Neuronal stem cell (in vitro differentiated cells): Measurements from ENCODE around the gene DOK3.
A peak's percentile ranks its signal among the peaks of the same experiment; 100 is the strongest.

Experiments used
- DNase-seq: peaks from one replicate; pipeline ENCODE4 v3.0.0-alpha.2; 2013; ENCODE audit warnings: low spot score
- H2AFZ ChIP-seq: one replicate; pipeline ENCODE4 v1.6.1; 2013; ENCODE audit warnings: mild to moderate bottlenecking, low read length, inconsistent platforms
- H2AK5ac ChIP-seq: 2 replicates; pipeline ENCODE4 v1.6.1; 2013; ENCODE audit warnings: low read depth, mild to moderate bottlenecking, inconsistent platforms, low read length, moderate library complexity, mixed read lengths
- H2BK120ac ChIP-seq: 2 replicates; pipeline ENCODE4 v1.6.1; 2013; ENCODE audit warnings: low read depth, mild to moderate bottlenecking, inconsistent platforms, low read length, moderate library complexity, mixed read lengths
- H2BK12ac ChIP-seq: one replicate; pipeline ENCODE4 v1.6.1; 2013; ENCODE audit warnings: low read length, inconsistent platforms
- H2BK15ac ChIP-seq: 2 replicates; pipeline ENCODE4 v1.6.1; 2013; ENCODE audit warnings: mild to moderate bottlenecking, low read length, inconsistent platforms, mixed read lengths
- H2BK5ac ChIP-seq: one replicate; pipeline ENCODE4 v1.6.1; 2013; ENCODE audit warnings: inconsistent platforms, mild to moderate bottlenecking, low read length, moderate library complexity
- H3K14ac ChIP-seq: one replicate; pipeline ENCODE4 v1.6.1; 2013; ENCODE audit warnings: low read length, inconsistent platforms
- H3K18ac ChIP-seq: 2 replicates; pipeline ENCODE4 v1.6.1; 2013; ENCODE audit warnings: low read length, inconsistent platforms
- H3K23ac ChIP-seq: 2 replicates; pipeline ENCODE4 v1.6.1; 2013; ENCODE audit warnings: low read depth, mild to moderate bottlenecking, mixed read lengths, low read length, inconsistent platforms; ENCODE audit not compliant: poor library complexity
- H3K27ac ChIP-seq: replicated peaks from 3 replicates; pipeline ENCODE4 v1.5.1; 2013; ENCODE audit warnings: low read length, inconsistent platforms
- H3K27me3 ChIP-seq, 3 experiments: 2 replicates each; pipeline ENCODE4 v1.6.1; 2013; ENCODE audit warnings: low read length in 3 of 3, mild to moderate bottlenecking in 2 of 3, inconsistent platforms in 1 of 3, low read depth in 1 of 3, mixed read lengths in 1 of 3, moderate library complexity in 1 of 3; ENCODE audit not compliant: control insufficient read depth in 3 of 3, insufficient read depth in 3 of 3
- H3K36me3 ChIP-seq, 2 donors: replicated peaks in 1 of 2; 2 replicates each; pipeline ENCODE4 v1.6.1; 2013; ENCODE audit warnings: low read length in 2 of 2; ENCODE audit not compliant: control insufficient read depth in 2 of 2, insufficient read depth in 2 of 2
- H3K4ac ChIP-seq: 2 replicates; pipeline ENCODE4 v1.6.1; 2013; ENCODE audit warnings: inconsistent platforms, mild to moderate bottlenecking, low read length, moderate library complexity
- H3K4me1 ChIP-seq, 2 donors: 1 replicate in 1 of 2; 2 replicates in 1 of 2; pipeline ENCODE4 v1.6.1; 2013; ENCODE audit warnings: low read length in 2 of 2, low read depth in 1 of 2; ENCODE audit not compliant: control insufficient read depth in 2 of 2, insufficient read depth in 1 of 2
- H3K4me2 ChIP-seq: one replicate; pipeline ENCODE4 v1.6.1; 2013; ENCODE audit warnings: mild to moderate bottlenecking, low read length, inconsistent platforms; ENCODE audit not compliant: insufficient read depth, poor library complexity, severe bottlenecking
- H3K4me3 ChIP-seq, 2 donors: 2 replicates each; pipeline ENCODE4 v1.5.1; 2013; ENCODE audit warnings: low read length in 2 of 2, mild to moderate bottlenecking in 2 of 2, inconsistent platforms in 1 of 2, moderate library complexity in 1 of 2
- H3K79me1 ChIP-seq: one replicate; pipeline ENCODE4 v1.6.1; 2013; ENCODE audit warnings: low read depth, mild to moderate bottlenecking, inconsistent platforms, low read length, moderate library complexity
- H3K9ac ChIP-seq: one replicate; pipeline ENCODE4 v1.6.1; 2013; ENCODE audit warnings: mild to moderate bottlenecking, low read depth, low read length, inconsistent platforms; ENCODE audit not compliant: poor library complexity
- H3K9me3 ChIP-seq, 2 donors: replicated peaks in 1 of 2; 2 replicates each; pipeline versions ENCODE3 to v1.6.1; 2013; ENCODE audit warnings: low read length in 2 of 2, mild to moderate bottlenecking in 2 of 2, inconsistent platforms in 1 of 2, low read depth in 1 of 2, mixed read lengths in 1 of 2, moderate library complexity in 1 of 2; ENCODE audit not compliant: control insufficient read depth in 2 of 2, insufficient read depth in 1 of 2
- H4K8ac ChIP-seq: one replicate; pipeline ENCODE4 v1.6.1; 2013; ENCODE audit warnings: low read depth, mild to moderate bottlenecking, inconsistent platforms, low read length, moderate library complexity
- H4K91ac ChIP-seq: one replicate; pipeline ENCODE4 v1.6.1; 2013; ENCODE audit warnings: low read length, low read depth, mild to moderate bottlenecking, inconsistent platforms; ENCODE audit not compliant: poor library complexity
- WGBS, 2 donors: extraction: QIAGEN DNeasy Blood & Tissue Kit; methylation state at CpG; one replicate each; pipeline ENCODE4 v1.1.7; 2013; ENCODE audit warnings: missing lambda C conversion rate in 2 of 2, mixed read lengths in 1 of 2; ENCODE audit not compliant: insufficient read length in 2 of 2, insufficient replicate concordance in 1 of 2; ENCODE audit errors: extremely low coverage in 2 of 2; 5-methylcytosine and 5-hydroxymethylcytosine counted together

Gene DOK3

DNA sequence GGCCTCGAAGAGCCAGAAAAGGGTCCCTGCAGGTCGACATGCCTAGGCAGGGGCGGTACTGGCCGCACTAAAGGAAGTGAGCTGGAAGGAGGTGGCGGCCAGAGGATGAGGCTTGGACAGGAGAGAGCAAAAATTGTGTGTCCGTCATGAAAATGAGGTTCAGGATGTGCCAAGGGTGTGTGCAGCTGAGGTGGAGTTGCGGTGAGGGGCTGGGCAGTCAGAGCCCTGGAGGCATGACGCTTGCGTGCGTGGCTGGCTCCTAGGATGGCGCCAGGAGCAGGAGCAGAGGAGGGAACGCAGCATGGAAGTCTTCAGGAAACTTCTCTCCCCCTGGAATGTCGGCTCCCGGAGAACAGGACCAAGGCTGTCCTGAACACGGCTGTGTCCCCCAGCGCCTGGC, 6.7 kb downstream of the DOK3 start:
- H2AK5ac ChIP-seq, result no peak overlapping the region
- no peak overlapping the region for H3K27ac ChIP-seq
- H4K91ac ChIP-seq, result no peak overlapping the region
- H3K4me2 ChIP-seq, result no peak overlapping the region
- no peak overlapping the region for H4K8ac ChIP-seq
- WGBS, 2 donors, result no CpG with 5 or more reads among the region's 16 CpGs
- H3K9ac ChIP-seq, result no peak overlapping the region
- no peak for DNase-seq
- no peak overlapping the region for H2BK12ac ChIP-seq
- no peak overlapping the region for H3K14ac ChIP-seq
- H3K36me3 ChIP-seq, result peaks cover 0 to 2% of the 10 kb centered on the region in 2 donors
- peak overlapping the region; percentile 34 for H3K23ac ChIP-seq
- H3K79me1 ChIP-seq, result peaks cover 3% of the 10 kb centered on the region
- H2BK5ac ChIP-seq, result no peak overlapping the region
- no peaks in the 10 kb centered on the region for H3K9me3 ChIP-seq
- peaks cover 20 to 32% of the 10 kb centered on the region in 2 donors for H3K4me1 ChIP-seq
- H2BK120ac ChIP-seq, result no peak overlapping the region
- H2BK15ac ChIP-seq, result peak overlapping the region; percentile 42
- peak overlapping the region; percentile 65 for H2AFZ ChIP-seq
- no peak overlapping the region for H3K4me3 ChIP-seq
- peaks cover 0 to 14% (median 0%) of the 10 kb centered on the region in 3 experiments for H3K27me3 ChIP-seq
- H3K18ac ChIP-seq, result no peak overlapping the region
- H3K4ac ChIP-seq, result no peak overlapping the region

GRCh38 chr5:177501874-177502678, 7.5 kb downstream of the DOK3 start:
- H3K4ac ChIP-seq, result no peak overlapping the region
- peaks cover 0 to 14% (median 0%) of the 10 kb centered on the region in 3 experiments for H3K27me3 ChIP-seq

GRCh38 chr5:177500685-177501522, 8.7 kb downstream of the DOK3 start:
- H3K23ac ChIP-seq, result no peak overlapping the region
- H4K8ac ChIP-seq, result peak overlapping the region; percentile 96
- no peak overlapping the region for H2BK120ac ChIP-seq
- peaks cover 0 to 14% (median 0%) of the 10 kb centered on the region in 3 experiments for H3K27me3 ChIP-seq
- H2BK15ac ChIP-seq, result peak overlapping the region; percentile 95
- peak overlapping the region; percentile 95 for H2BK12ac ChIP-seq
- peak overlapping the region; percentile 77 for H2AK5ac ChIP-seq
- H3K4ac ChIP-seq, result no peak overlapping the region
- no peak overlapping the region for H3K4me2 ChIP-seq
- H3K4me3 ChIP-seq, result no peak overlapping the region
- WGBS, 2 donors, result no CpG with 5 or more reads among the region's 10 CpGs
- H2BK5ac ChIP-seq, result no peak overlapping the region
- H3K79me1 ChIP-seq, result peaks cover 3% of the 10 kb centered on the region
- peak overlapping the region; percentile 38 for H4K91ac ChIP-seq
- no peak overlapping the region for H3K14ac ChIP-seq
- H3K4me1 ChIP-seq, result peaks cover 24 to 39% of the 10 kb centered on the region in 2 donors
- H2AFZ ChIP-seq, result peak overlapping the region; percentile 85
- H3K27ac ChIP-seq, result no peak overlapping the region
- peaks cover 2 to 5% of the 10 kb centered on the region in 2 donors for H3K36me3 ChIP-seq
- peak overlapping the region; percentile 57 for H3K9ac ChIP-seq
- H3K18ac ChIP-seq, result peak overlapping the region; percentile 79
- DNase-seq, result peak; percentile 86
- H3K9me3 ChIP-seq, result no peaks in the 10 kb centered on the region

More at GRCh38 chr5:177501874-177502678, 7.5 kb downstream of the DOK3 start:
- Histone ChIP-seq H4K8ac (no peak overlapping the region), H3K4me3 (no peak overlapping the region), H3K14ac (no peak overlapping the region), H3K23ac (no peak overlapping the region), H3K9me3 (no peaks in the 10 kb centered on the region), H4K91ac (no peak overlapping the region), H3K4me1 (peaks cover 20 to 35% of the 10 kb centered on the region in 2 donors), H3K27ac (no peak overlapping the region), H2BK5ac (no peak overlapping the region), H3K9ac (no peak overlapping the region), H2BK15ac (peak overlapping the region; percentile 42), H3K4me2 (no peak overlapping the region), H2AK5ac (no peak overlapping the region), H2BK120ac (no peak overlapping the region), H3K36me3 (peaks cover 0 to 2% of the 10 kb centered on the region in 2 donors), H3K79me1 (peaks cover 3% of the 10 kb centered on the region), H3K18ac (no peak overlapping the region), H2AFZ (peak overlapping the region; percentile 65), H2BK12ac (no peak overlapping the region)
- DNase-seq, result no peak
- no CpG with 5 or more reads among the region's 9 CpGs for WGBS, 2 donors

DNA sequence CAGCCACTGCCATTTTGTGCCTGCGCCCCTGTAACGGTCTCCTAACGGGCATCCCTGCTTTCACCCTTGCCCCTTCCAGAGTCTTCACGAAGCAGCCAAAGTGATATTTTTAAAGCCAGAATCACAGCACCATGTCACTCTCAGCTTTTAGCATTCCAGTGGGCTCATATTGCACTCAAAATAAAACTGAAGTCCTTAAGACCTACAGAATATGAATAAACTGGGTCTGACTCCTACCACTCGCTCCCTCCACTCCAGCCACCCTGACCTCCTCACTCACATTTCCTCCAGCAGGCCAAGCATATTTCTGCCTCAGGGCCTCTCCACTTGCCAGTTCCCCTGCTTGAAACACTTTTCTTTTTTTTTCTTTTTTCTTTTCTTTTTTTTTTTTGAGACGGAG, 9.8 kb downstream of the DOK3 start:
- Histone ChIP-seq H3K23ac (no peak overlapping the region), H3K4me2 (no peak overlapping the region), H4K91ac (no peak overlapping the region), H3K18ac (no peak overlapping the region), H2AK5ac (peak overlapping the region; percentile 86), H2AFZ (no peak overlapping the region), H3K14ac (no peak overlapping the region), H2BK12ac (no peak overlapping the region), H3K4ac (peak overlapping the region; percentile 55), H3K9me3 (no peaks in the 10 kb centered on the region), H2BK120ac (no peak overlapping the region), H3K4me3 (no peak overlapping the region), H3K36me3 (peaks cover 2 to 14% of the 10 kb centered on the region in 2 donors), H3K9ac (no peak overlapping the region), H3K79me1 (peaks cover 3% of the 10 kb centered on the region), H2BK15ac (no peak overlapping the region), H2BK5ac (no peak overlapping the region), H4K8ac (no peak overlapping the region), H3K4me1 (peaks cover 32 to 48% of the 10 kb centered on the region in 2 donors), H3K27me3 (peaks cover 0 to 14% (median 0%) of the 10 kb centered on the region in 3 experiments), H3K27ac (no peak overlapping the region)
- no CpG with 5 or more reads among the region's 6 CpGs for WGBS, 2 donors
- DNase-seq, result no peak
